Measurements from ENCODE around the gene RPS4Y2.

RPS4Y2 gene

DNA sequence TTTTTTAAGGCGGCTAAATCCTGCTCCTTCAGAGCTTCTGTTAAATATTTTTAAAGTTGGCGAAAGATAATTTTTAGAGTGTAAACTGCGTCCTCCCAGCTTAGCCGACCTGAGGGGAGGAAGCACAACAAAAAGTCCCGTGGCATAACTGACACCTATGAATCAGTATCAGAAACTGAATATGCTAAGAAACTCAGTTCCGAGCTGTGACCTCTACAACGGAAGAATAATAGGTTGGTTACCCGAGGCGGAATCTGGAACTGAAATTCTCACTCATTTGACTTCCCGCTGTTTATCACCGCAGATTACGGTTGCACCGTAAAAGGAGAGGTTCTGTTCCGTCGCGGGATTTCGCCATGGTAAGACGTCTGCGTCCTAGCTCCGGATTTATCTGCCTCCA is at the start of gene RPS4Y2:
Gene RPS4Y2 (plus strand): TSS at position 301 of the 400 bp plus-strand sequence. CDS start 56 bp downstream, at position 357.
- DNase-seq (ENCODE audit: low read depth, low spot score) = no peak
- H3K27ac ChIP-seq = no peak within 1 kb of the TSS

- peak; percentile 8 for DNase-seq (ENCODE audit: low read depth, low spot score)
- H3K27ac ChIP-seq = no peak overlapping the region
Measured at GRCh38 chrY:20714391-20714790, 41.5 kb upstream of the RPS4Y2 start.

DNA sequence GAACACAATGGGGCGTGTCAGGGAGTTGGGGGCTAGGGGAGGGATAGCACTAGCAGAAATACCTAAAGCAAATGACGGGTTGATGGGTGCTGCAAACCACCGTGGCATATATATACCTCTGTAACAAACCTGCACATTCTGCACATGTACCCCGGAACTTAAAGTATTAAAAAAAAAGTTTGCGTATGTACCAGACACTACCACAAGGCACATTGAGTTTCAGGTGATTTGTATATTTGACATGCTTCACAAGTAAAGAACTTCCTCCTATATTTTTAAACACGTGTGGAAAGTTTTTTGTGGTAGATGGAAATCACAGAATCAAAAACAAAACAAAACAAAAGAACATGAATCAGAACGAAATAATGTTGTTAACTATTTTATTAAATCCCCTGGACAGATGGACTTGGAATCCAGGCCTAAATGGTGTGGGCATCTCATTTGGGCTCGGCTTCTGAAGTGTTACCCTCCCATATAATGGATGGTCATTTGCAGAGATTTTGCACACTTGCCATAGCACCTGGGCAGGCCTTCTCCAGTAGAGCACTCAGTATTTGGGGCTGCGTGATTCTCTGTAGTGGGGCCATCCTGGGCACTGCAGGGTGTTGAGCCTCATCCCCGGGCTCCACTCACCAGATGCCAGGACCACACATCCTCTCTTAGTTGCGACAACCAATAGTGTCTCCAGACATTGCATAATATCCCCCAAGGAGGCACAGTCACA is 29.6 kb upstream of the RPS4Y2 start:
- no peak for DNase-seq (ENCODE audit: low read depth, low spot score)
- H3K27ac ChIP-seq = no peak overlapping the region

GRCh38 chrY:20735200-20735599 is 20.7 kb upstream of the RPS4Y2 start:
- DNase-seq (ENCODE audit: low read depth, low spot score) = no peak
- H3K27ac ChIP-seq = no peak overlapping the region

GRCh38 chrY:20739806-20740205 is 16.1 kb upstream of the RPS4Y2 start:
- no peak for DNase-seq (ENCODE audit: low read depth, low spot score)
- no peak overlapping the region for H3K27ac ChIP-seq

DNA sequence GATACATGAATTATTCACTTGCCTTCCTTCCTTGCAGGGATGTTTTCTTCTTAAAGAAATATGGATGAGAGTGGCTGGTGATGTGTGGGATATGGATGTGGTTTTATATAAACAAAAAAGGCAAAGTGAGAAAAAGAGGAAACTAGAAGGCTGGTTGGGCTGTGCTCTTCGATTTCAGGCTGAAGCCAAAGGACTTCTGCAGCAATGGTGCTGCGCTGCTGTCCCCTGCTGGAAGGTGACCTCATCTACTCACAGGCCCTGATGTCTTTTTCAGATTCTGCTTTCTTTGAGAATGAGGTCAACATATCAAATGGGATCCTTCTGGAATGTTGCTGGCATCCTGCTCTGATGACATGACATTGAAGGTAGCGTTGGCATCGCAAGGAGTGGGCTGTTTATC is 15.3 kb upstream of the RPS4Y2 start:
- no peak for DNase-seq (ENCODE audit: low read depth, low spot score)
- H3K27ac ChIP-seq = no peak overlapping the region

GRCh38 chrY:20745060-20745459 is 10.8 kb upstream of the RPS4Y2 start:
- no peak overlapping the region for H3K27ac ChIP-seq
- peak; percentile 10 for DNase-seq (ENCODE audit: low read depth, low spot score)

- no peak for DNase-seq (ENCODE audit: low read depth, low spot score)
- H3K27ac ChIP-seq = no peak overlapping the region
Measured at GRCh38 chrY:20746919-20747318, 9.0 kb upstream of the RPS4Y2 start.

DNA sequence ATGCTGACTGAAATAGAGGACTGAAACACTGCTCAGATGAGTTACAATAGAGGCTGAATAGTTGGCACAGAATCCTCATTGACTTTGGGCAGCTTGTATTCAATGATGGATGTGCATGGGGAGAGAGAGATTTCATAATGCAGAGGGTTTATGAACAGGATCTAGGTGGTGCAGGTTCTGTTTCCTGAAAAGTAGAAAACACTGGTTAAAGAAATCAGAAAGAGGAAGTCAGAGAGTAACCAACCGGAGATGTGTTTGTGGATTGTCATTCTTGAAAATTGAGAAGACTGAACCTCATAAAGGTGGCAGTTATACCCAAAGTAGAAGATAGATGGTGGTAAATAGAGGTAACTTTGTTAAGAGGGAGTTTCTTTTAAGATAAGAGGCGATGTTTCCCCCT is 8.0 kb downstream of the RPS4Y2 start:
- no peak for DNase-seq (ENCODE audit: low read depth, low spot score)
- no peak overlapping the region for H3K27ac ChIP-seq

DNA sequence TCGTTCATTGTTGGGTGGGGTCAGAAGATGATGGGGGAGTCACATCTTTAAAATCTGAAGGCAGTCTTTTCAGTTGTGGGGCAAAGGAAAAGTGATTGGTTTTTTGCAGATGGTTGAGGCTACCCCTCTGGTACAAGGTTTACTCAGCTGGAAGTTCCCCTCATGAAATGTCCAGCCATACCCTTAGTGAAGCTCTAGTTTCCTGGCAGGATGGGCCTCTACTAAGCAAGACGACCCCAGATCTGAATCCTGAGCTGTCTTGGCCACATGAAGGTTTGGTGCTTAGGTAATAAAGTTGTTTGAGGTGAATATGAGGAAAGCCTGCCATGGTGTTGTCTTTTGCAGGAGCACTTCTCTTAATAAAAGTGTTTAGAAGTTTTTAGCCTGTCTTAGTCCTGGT is 9.2 kb downstream of the RPS4Y2 start:
- DNase-seq (ENCODE audit: low read depth, low spot score) = no peak
- H3K27ac ChIP-seq = no peak overlapping the region

DNA sequence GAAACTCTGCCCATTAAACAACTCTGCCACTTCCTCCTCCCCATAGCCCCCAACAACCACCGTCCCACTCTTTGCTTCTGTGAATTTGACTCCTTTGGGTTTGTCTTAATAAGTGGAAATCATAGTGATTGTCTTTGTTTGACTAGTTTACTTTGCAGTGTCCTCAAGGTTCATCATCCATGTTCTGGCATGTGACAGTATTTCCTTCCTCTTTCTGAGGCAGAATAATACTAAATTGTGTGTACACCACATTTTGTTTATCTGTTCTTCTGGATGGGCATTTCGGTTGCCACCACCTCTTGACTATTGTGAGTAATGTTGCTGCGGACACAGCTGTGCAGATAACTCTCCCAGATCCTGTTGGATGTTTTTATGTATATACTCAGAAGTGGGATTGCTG is 14.8 kb downstream of the RPS4Y2 start:
- H3K27ac ChIP-seq = no peak overlapping the region
- DNase-seq (ENCODE audit: low read depth, low spot score) = no peak

DNA sequence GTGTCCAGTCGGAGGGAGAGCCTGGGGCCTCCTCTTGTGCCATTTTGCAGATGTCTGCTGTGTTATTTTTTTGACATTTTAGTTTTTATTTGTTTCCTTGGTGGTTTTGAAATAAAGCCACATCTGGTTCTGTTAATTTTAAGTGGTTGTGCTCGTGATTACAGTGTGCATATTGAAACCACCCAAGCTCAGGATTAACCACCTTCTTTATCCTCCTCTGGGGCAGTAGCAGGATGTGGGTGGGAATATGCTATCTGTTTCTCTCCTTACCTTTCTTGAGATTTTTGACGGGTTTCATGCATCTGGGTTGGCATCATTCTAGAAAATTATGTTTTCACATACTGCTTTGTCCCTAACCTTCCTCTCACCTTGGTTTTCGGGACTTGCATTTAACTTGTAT is 20.2 kb downstream of the RPS4Y2 start:
- DNase-seq (ENCODE audit: low read depth, low spot score) = no peak
- no peak overlapping the region for H3K27ac ChIP-seq

DNA sequence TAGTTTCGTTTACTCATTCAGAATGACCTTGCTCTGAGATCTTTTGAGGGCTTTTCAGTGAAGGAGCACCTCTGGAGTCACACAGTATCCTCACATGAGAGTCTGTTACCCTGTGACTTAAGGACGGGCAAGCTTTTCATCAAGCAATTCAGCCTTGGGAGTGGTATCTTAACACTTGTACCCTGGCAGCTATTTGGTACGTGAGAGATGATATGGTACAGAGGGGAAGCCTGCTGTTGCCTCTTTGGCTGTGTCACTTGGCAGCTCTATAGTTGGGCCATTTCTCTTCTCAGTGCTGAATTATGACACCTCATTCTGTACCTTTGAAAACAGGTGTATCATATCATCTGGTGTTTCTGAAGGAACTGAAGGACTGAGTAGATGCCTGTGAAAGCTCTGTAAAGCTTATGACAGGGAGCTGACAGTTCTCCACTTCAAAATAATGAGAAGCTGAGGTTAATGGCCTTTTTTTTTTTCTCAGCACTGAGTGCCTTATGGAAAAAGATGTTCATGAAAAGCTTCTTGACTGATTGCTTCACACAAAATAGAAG is 24.3 kb downstream of the RPS4Y2 start:
- DNase-seq (ENCODE audit: low read depth, low spot score) = no peak
- H3K27ac ChIP-seq = no peak overlapping the region

DNA sequence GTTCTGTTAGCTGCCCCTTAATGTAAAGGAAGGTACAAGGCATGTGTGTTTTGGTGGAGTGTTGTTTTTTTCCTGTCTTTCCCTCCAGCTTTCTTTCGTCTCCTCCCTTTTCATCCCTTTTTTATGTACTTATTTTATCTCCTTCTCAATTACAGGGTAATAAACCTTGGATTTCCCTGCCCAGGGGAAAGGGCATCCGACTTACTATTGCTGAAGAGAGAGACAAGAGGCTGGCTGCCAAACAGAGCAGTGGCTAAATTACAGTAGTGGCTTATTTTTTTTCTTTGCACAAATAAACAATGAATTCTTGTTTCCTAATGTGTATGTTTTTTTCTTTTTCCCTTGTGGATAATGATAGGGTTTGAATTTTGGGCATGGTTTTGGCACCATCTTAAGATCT is 24.9 kb downstream of the RPS4Y2 start:
- DNase-seq (ENCODE audit: low read depth, low spot score) = no peak
- H3K27ac ChIP-seq = no peak overlapping the region

DNA sequence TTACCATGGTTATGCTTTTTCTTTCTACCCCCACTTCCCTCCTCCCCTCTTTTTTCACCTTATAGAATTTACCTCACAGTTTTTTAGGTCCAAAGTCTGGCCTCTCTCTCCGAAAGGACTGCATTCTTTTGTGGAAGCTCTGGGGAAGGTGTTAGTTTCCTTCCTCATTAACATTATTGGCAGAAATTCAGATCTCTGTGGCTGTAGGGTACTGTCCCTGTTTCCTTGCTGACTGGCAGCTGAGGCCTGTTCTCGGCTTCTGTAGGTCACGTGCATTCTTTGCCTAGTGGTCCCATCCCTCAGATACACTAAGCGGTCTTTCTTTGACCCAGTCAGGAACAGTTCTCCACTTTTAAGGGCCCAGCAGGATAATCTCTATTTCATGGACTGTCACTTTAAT is 25.5 kb downstream of the RPS4Y2 start:
- no peak for DNase-seq (ENCODE audit: low read depth, low spot score)

DNA sequence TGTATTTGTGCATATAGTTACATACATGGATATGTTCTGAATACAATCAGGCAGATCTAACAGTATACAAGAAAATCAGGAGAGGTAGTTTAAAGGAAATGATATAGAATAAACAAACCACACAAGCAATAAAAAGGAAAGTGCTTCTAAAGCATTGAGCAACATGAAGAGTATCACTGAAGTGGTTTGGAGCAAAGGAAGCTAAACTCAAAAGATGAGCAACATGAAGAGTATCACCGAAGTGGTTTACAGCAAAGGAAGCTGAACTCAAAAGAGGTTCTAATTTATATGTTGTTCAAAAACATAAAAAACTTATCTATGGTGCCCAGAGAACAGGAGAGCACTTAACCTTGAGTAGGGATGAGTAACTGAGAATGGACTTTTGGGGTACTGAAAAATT is 29.1 kb downstream of the RPS4Y2 start:
- H3K27ac ChIP-seq = no peak overlapping the region
- DNase-seq (ENCODE audit: low read depth, low spot score) = no peak

More for the DNA sequence above, 25.5 kb downstream of the RPS4Y2 start:
- H3K27ac ChIP-seq = no peak overlapping the region

DNA sequence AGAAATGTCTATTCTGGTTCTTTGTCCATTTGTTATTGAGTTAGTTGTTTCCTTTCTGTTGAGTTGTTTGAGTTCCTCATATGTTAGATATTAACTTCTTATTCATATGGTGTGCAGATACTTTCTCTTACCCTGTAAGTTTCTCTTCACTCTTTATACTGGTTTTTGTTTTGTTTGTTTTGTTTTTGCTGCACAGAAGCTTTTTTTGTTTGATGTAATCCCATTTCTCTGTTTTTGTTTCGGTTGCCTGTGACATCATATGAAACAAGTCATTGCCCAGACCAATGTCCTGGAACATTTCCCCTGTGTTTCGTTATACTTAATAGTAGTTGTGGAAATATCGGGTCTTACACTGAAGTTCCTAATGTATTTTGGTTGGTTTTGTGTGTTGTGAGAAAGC is 31.2 kb downstream of the RPS4Y2 start:
- H3K27ac ChIP-seq = no peak overlapping the region
- no peak for DNase-seq (ENCODE audit: low read depth, low spot score)

- no peak overlapping the region for H3K27ac ChIP-seq
- DNase-seq (ENCODE audit: low read depth, low spot score) = no peak
Measured at GRCh38 chrY:20798351-20799049, 42.6 kb downstream of the RPS4Y2 start.

DNA sequence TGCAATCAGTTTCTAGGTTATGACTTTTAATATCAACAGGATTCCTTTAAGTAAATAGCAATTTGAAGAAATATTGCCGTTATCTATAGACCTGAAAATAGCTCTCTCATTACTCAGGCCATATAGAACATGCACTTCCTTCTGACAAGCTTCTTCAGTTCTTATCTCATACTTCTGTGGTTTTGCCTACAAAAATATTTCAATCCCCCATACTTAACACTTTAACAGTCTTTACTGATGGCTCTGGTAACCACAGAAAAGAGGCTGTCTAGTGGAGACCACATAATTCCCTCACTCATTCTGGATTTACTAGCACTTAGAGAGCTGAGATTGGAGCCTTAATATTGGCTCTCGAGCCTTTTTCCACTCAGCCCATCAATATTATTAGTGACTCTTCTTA is 46.8 kb downstream of the RPS4Y2 start:
- no peak overlapping the region for H3K27ac ChIP-seq
- no peak for DNase-seq (ENCODE audit: low read depth, low spot score)

GRCh38 chrY:20806243-20806642 is 50.3 kb downstream of the RPS4Y2 start:
- no peak for DNase-seq (ENCODE audit: low read depth, low spot score)

DNA sequence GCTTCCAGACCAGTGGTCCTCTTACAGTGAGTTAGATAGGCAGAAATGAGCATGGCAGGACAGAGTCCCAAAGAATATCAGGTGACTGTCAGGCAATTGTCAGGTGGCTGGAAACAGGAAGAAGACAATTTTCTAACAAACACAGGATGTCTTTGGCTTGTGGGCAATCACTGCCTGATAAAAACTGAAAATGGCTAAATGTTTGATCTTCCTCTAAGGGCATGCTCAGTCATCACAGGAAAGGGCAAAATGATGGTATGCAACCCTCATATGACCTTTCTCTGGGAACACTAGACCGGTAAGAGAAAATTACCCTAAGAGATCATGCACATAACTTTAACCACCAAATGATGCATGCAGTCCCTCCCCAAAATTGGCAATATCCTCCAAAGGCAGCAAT is 57.6 kb downstream of the RPS4Y2 start:
- H3K27ac ChIP-seq = no peak overlapping the region
- DNase-seq (ENCODE audit: low read depth, low spot score) = no peak

More at GRCh38 chrY:20806243-20806642, 50.3 kb downstream of the RPS4Y2 start:
- no peak overlapping the region for H3K27ac ChIP-seq

DNA sequence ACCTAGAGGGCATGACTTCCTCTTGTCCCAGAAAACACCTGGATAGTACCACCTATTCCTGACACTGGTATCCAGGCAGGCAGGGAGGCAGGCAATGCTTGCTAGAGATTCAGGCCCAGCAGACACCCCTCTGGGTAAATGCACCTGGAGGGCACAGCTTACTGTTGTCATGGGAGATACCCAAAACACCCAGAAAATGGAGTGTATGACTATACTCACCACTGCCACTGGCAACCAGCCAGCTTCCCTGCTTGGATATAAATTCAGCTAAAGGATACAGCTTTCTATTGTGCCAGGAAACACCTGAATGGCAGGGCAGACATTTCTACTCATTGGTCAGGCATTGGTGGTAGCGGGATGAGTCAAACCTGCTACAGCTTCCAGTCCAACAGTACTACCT is 58.9 kb downstream of the RPS4Y2 start:
- DNase-seq (ENCODE audit: low read depth, low spot score) = no peak

More for the DNA sequence above, 58.9 kb downstream of the RPS4Y2 start:
- no peak overlapping the region for H3K27ac ChIP-seq
